RPMI7951 (cell line): Measurements from ENCODE around the gene WEE2. TPM values are rescaled to one million over a fixed set of nuclear protein-coding genes. Genes with fewer than 3 reads are reported as not detected.

Experiments
- DNase-seq: peaks from one replicate; pipeline ENCODE4 v3.0.0-alpha.2; 2012; ENCODE audit warnings: low read depth
- total RNA-seq: library from RNA; depleted of rRNA; stranded (reverse); fragments of >200 nt; shearing (Covaris generic); gene quantifications from 2 replicates; pipeline ENCODE4 v1.2.3, GENCODE V29; 2014

The WEE2 gene
- total RNA-seq, 1 experiment from 2014 or later = not detected

DNA sequence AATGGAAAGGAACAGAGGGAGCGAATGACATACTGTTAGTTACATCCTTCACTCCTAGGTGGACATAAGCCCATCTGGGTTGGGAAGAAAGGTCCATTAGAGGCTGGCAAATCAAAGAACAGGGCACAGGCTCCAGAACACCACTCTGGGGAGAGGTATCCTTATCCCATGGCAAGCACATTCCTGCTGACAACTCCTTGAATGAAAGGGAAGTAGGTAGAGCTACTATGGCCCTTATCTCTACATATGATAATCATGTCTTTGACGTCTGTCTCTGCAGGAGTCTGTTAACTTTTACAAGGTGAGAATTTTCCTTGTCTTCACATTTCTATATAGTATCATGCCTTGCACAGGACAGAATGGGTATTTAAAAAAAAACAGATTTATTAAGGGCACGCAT lies 16.6 kb upstream of the WEE2 start:
- no peak for DNase-seq

DNA sequence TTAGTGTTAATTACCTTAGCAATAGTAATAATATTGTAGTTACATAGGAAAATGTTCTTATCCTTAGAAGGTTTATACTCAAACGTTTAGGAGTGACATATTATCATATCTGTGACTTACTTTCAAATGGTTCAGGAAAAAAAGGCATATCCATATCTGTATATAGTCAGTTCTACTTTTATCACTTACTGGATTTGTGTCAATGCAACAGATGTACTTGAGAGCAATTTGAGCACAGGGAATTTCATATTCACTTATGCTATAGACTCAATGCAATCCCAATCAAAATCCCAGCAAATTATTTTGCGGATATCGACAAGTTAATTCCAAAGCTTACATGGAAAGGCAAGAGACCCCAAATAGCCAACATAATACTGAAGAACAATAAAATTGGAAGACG lies 16.2 kb upstream of the WEE2 start:
- DNase-seq = no peak

DNA sequence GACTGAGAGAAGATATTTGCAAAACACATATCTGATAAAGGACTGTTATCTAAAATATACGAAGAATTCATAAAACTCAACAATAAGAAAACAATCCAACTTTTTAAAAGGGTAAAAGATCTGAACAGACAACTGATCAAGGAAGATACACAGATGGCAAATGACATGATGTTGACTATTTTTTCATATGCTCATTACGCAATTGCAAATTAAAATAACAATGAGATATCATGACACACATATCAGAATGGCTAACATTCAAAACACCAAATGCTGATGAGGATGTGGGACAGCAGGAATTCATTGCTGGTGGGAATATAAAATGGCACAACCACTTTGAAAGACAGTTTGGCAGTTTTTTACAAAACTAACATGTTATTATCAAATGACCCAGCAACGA lies 15.1 kb upstream of the WEE2 start:
- no peak for DNase-seq

DNA sequence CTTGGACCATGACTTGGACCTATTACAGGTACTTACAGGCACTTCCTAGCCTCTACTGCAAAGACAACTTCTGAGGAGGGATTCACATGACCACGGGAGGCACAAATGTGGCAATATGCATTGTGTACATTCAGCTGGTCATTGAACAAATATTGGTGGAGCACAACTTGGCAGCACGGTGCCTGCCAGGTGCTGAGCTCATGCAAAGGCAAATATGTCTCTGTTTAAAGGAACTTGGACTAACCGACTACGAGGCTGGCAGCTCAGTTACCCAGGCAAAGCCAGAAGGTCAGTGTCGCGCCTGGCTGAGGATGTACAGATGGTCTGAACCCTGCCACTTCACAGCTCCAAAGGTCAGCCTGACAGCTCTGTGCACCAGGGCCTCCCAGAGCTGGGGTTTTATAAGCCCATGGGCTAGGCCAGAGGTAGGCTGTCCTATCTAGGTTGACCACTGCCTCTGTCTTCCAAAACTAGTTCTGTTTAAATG lies 12.3 kb upstream of the WEE2 start:
- no peak for DNase-seq

DNA sequence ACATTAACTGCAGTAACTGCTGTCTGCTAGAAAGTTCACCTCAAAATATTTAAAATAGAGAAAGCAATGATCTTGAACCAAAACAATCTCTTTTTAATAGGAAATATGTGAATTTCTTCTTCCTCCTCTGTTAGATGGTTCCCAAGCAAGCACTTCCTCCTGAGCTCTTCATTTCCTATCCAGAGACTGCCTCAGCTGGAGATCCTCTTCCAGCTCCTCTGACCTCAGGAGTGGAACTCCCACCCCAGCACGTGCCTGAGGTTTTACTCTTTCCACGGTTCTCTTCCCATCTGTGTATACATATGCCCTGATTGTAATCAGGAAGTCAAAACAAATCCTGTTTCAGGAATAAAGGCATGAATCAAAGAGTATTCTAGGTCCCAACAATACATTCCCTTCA lies 11.8 kb upstream of the WEE2 start:
- DNase-seq = no peak

DNA sequence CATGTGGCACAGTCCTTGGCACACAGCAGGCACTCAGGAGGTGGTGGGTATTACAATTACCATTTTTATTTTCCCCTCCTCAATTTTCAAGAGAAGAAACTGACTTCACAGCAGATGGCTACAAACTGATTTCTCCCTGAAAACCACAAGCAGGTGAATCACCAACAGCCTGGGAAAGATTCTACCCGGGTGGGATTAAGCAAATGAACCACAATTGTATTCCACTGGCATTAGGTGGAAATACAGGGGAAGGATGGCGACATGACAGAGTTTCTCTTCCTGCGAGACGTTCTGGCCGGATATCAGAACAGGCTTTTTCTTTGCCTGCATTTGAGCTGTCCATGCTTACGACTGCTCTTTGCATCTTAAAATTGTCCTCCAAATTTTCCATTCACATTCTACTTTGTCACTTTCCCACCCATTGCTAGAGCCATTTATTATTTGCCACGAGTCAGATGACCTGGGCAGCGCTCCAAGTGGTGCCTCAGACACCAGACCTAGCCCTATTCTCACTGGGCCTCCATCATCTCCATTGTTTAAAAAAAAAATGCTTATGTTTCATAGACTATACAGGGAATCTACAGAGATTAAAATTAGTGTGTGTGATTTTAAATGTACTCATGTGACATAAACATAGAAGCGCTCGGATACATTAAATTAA lies 10.8 kb upstream of the WEE2 start:
- peak; percentile 78 for DNase-seq

- DNase-seq = no peak
Observed at GRCh38 chr7:141698247-141699015, 9.7 kb upstream of the WEE2 start.

DNA sequence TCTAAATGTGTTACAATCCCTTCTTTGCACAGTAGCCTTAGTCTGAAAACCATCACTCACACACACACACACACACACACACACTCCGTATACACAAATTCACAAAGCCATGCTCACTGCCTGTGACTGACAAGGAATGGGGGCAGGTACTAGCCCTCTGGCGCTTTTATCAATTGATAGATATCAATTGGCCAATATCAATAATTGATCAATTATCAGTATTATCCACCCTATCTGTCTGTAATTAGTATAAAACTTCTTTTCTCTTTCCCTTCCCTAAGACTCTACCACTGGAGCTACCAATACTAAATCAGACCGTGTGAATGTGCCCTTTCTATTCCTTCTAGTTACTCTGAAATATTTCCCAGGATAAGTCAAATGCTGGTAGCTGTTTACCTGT lies 8.3 kb upstream of the WEE2 start:
- DNase-seq = no peak

GRCh38 chr7:141700296-141700847 lies 7.8 kb upstream of the WEE2 start:
- DNase-seq = no peak

- no peak for DNase-seq
Observed at GRCh38 chr7:141700848-141701371, 7.2 kb upstream of the WEE2 start.

- DNase-seq = peak; percentile 32
Observed at GRCh38 chr7:141701489-141702046, 6.6 kb upstream of the WEE2 start.

- peak; percentile 48 for DNase-seq
Observed at GRCh38 chr7:141702047-141702567, 6.0 kb upstream of the WEE2 start, which contains the start of gene DENND11. Gene DENND11, minus strand, starts transcription at chr7:141702166. Its CDS starts 13 bp downstream, at chr7:141702153.

DNA sequence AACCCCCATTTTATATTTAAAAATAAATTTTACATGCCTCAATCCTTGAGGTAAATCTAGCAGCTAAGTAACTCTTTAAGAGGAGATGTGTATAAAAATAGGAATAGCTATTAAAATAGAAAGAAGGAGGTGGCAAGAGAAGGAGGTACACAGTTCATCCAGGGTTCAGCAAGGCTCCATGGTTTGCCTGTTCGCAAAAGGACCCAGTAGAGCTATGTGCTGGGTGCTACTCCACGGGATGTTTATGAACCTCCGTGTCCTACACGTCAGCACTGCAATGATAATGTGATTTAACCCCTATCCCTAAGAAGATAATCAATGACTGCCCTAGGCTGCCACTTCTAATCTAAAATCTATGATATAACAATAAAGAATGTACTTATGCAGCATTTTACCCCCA lies 5.3 kb upstream of the WEE2 start:
- DNase-seq = no peak

GRCh38 chr7:141704112-141704511 lies 4.0 kb upstream of the WEE2 start:
- no peak for DNase-seq

DNA sequence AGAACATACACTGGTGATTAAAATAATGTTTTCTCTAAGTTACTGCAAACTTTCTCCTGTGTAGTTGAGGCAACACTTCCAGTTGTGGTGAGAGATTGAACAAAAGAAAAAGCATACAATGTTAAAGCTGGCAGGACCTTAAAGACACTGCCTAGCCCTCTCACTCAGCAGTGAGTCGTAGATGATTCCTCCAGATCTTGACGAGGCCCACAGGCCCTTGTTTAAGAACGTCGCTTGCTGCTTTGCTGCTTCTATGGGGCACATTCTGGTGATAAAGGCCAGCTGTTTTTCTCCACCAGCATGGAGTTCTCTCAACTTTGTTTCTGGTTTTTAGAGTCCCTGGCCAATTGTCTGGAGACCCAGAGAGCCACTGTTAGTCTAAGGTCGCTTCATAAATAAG lies 3.4 kb upstream of the WEE2 start:
- DNase-seq = no peak

GRCh38 chr7:141706239-141707064 lies 1.7 kb upstream of the WEE2 start:
- DNase-seq = no peak

GRCh38 chr7:141709318-141709717 lies 1.2 kb downstream of the WEE2 start:
- DNase-seq = no peak

- DNase-seq = peak; percentile 6
Observed at GRCh38 chr7:141709749-141710148, 1.6 kb downstream of the WEE2 start.

DNA sequence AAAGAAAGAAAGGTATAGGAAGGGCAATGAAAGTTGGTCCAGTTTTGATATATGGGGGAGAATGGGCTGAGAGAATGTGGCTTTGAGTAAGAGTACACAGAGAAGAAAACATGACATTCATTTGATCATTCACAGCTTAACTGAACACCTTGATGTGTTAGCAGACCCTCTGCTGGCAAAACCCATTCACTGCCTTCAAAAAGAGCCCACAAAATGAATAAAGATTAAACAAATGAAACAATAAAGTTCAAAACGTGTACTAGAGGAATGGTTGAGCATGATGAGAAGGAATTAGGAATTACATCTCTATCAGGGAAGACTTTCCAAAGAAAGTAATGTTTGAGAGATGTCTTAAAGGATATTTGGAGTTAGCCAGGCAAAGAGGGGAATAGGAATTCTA lies 2.1 kb downstream of the WEE2 start:
- DNase-seq = no peak

DNA sequence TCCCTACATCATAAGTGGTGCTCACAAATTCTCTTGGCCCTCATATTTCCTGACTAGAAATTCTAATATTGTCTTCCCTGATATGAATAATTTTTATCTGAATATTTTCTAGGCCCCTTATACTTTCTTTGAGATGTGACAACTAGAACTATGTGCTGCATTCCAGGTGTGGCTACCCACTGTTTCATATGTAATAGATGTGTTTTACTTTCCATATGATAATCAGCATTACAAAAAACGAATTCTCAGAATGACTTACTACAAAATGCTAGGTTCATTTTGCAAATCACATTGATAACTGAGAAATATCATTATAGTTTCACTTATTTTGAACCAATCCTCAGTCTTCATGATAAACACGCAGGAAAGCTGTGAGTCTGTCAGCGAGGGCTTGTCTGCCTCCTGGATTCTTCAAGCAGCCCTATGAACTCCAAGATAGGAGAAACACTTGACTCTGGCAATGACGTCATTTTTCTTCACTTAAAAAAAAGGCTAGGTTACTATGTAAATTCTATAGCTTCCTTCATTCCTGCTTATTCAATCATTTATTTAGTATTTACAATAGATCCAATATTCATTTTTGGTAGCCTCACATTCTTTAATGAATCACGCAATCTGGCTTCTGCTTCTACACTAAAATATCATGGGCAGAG lies 4.6 kb downstream of the WEE2 start:
- DNase-seq = no peak

DNA sequence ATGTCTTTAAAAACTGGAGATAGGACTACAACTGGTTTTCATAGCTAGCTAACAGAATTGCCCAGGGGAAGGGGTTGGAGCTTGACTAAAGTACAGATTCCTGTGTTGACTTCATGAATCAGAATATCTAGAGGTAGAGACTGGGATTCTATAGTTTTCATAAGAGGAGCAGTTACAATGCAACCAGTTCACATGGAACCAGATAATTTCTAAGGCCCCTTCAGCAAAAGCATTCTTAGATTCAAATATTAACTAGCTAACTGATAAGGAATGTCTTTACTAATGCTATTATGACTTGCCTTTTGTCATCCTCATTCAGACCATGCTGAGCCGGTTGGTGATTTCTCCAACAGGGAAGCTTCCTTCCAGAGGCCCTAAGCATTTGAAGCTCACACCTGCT lies 5.7 kb downstream of the WEE2 start:
- no peak for DNase-seq
